KMS-11 (cell line): ENCODE data around the gene KCND2.

Experiments
- H2AFZ ChIP-seq: fragments of 200-600 bp; sonication (generic); 2 replicates; pipeline ENCODE4 v1.6.1; 2016; ENCODE audit warnings: antibody characterized with exemption, mixed run types, low read depth
- H3K27ac ChIP-seq: fragments of 200-600 bp; sonication (generic); 2 replicates; pipeline ENCODE4 v1.6.1; 2016; ENCODE audit warnings: mild to moderate bottlenecking, mixed run types
- H3K27me3 ChIP-seq: fragments of 200-600 bp; sonication (generic); 2 replicates; pipeline ENCODE4 v1.6.1; 2017; ENCODE audit warnings: mild to moderate bottlenecking, low read depth, mixed run types, moderate library complexity; ENCODE audit not compliant: insufficient read depth
- H3K36me3 ChIP-seq: fragments of 200-600 bp; sonication (generic); 2 replicates; pipeline ENCODE4 v1.6.1; 2017; ENCODE audit warnings: mild to moderate bottlenecking, mixed run types; ENCODE audit not compliant: insufficient read depth
- H3K4me1 ChIP-seq: fragments of 200-600 bp; sonication (generic); 2 replicates; pipeline ENCODE4 v1.6.1; 2016; ENCODE audit warnings: mild to moderate bottlenecking, low read depth, mixed run types; ENCODE audit not compliant: poor library complexity, severe bottlenecking
- H3K4me2 ChIP-seq: fragments of 200-600 bp; sonication (generic); 2 replicates; pipeline ENCODE4 v1.7.0; 2016; ENCODE audit warnings: mild to moderate bottlenecking, mixed run types
- H3K4me3 ChIP-seq: fragments of 200-600 bp; sonication (generic); IDR thresholded peaks from 2 replicates; pipeline ENCODE4 v1.6.1; 2017; ENCODE audit warnings: low read depth, low read length, mixed read lengths; ENCODE audit not compliant: insufficient read depth
- H3K79me2 ChIP-seq: fragments of 200-600 bp; sonication (generic); 2 replicates; pipeline ENCODE4 v1.6.1; 2016; ENCODE audit warnings: low read depth, mixed run types; ENCODE audit not compliant: insufficient read depth
- H3K9ac ChIP-seq: fragments of 200-600 bp; sonication (generic); 2 replicates; pipeline ENCODE4 v1.6.1; 2016; ENCODE audit warnings: mild to moderate bottlenecking, mixed run types
- H4K20me1 ChIP-seq: fragments of 200-600 bp; sonication (generic); 2 replicates; pipeline ENCODE4 v1.6.1; 2016; ENCODE audit warnings: mild to moderate bottlenecking, mixed run types; ENCODE audit not compliant: insufficient read depth
- CTCF ChIP-seq: fragments of 200-600 bp; sonication (generic); conservative IDR thresholded peaks from 2 replicates; pipeline ENCODE4 v1.6.1; 2017; ENCODE audit warnings: low read depth, mild to moderate bottlenecking, antibody characterized with exemption, low read length, moderate library complexity, mixed read lengths

The KCND2 gene

GRCh38 chr7:120733835-120734234, 460.9 kb downstream of the KCND2 start:
- Histone ChIP-seq H3K4me2 (no peak overlapping the region), H3K79me2 (no peaks in the 10 kb centered on the region)

GRCh38 chr7:120735791-120736190, 462.8 kb downstream of the KCND2 start:
- no peak overlapping the region for H3K9ac ChIP-seq
- no peaks in the 10 kb centered on the region for H3K4me1 ChIP-seq
- H3K4me3 ChIP-seq, result no peak overlapping the region
- no peak for TF ChIP-seq CTCF
- H4K20me1 ChIP-seq, result no peaks in the 10 kb centered on the region
- no peak overlapping the region for H2AFZ ChIP-seq
- no peaks in the 10 kb centered on the region for H3K27me3 ChIP-seq
- no peaks in the 10 kb centered on the region for H3K36me3 ChIP-seq
- no peaks in the 10 kb centered on the region for H3K79me2 ChIP-seq
- H3K4me2 ChIP-seq, result no peak overlapping the region
- no peak overlapping the region for H3K27ac ChIP-seq

More at GRCh38 chr7:120733835-120734234, 460.9 kb downstream of the KCND2 start:
- H3K9ac ChIP-seq, result no peak overlapping the region
- no peak overlapping the region for H3K4me3 ChIP-seq
- H3K27ac ChIP-seq, result no peak overlapping the region
- no peaks in the 10 kb centered on the region for H3K4me1 ChIP-seq
- no peaks in the 10 kb centered on the region for H4K20me1 ChIP-seq
- H3K27me3 ChIP-seq, result no peaks in the 10 kb centered on the region
- TF ChIP-seq CTCF, result no peak
- no peak overlapping the region for H2AFZ ChIP-seq
- no peaks in the 10 kb centered on the region for H3K36me3 ChIP-seq

GRCh38 chr7:120738816-120739215, 465.8 kb downstream of the KCND2 start:
- Histone ChIP-seq H3K4me3 (no peak overlapping the region), H3K79me2 (no peaks in the 10 kb centered on the region), H3K4me2 (no peak overlapping the region), H3K27ac (no peak overlapping the region), H3K9ac (no peak overlapping the region), H3K27me3 (no peaks in the 10 kb centered on the region), H3K36me3 (no peaks in the 10 kb centered on the region), H4K20me1 (no peaks in the 10 kb centered on the region), H2AFZ (no peak overlapping the region), H3K4me1 (no peaks in the 10 kb centered on the region)
- no peak for TF ChIP-seq CTCF

GRCh38 chr7:120740348-120740747, 467.4 kb downstream of the KCND2 start:
- Histone ChIP-seq H3K36me3 (no peaks in the 10 kb centered on the region), H3K4me1 (no peaks in the 10 kb centered on the region), H3K4me2 (no peak overlapping the region), H3K27me3 (no peaks in the 10 kb centered on the region), H2AFZ (no peak overlapping the region), H3K79me2 (no peaks in the 10 kb centered on the region), H3K9ac (no peak overlapping the region), H4K20me1 (no peaks in the 10 kb centered on the region), H3K4me3 (no peak overlapping the region), H3K27ac (no peak overlapping the region)
- TF ChIP-seq CTCF, result no peak
